D721Med (cell line): Measurements from ENCODE around the gene RPS3A.

Source experiments
- DNase-seq: peaks from one replicate; pipeline ENCODE4 v3.0.0; 2011; ENCODE audit warnings: low spot score; ENCODE audit not compliant: insufficient read length
- FAIRE-seq: peaks from 2 replicates; lab custom pipeline; 2011; peaks lifted over from hg19 to GRCh38; lab: Jason Lieb, UNC
- TF ChIP-seq, protein P1 (sequence below): IDR thresholded peaks from 2 replicates; pipeline ENCODE4 v1.5.1; 2012; ENCODE audit warnings: mild to moderate bottlenecking, control low read depth; ENCODE audit not compliant: insufficient read depth; ENCODE audit errors: missing control alignments

Gene RPS3A

DNA sequence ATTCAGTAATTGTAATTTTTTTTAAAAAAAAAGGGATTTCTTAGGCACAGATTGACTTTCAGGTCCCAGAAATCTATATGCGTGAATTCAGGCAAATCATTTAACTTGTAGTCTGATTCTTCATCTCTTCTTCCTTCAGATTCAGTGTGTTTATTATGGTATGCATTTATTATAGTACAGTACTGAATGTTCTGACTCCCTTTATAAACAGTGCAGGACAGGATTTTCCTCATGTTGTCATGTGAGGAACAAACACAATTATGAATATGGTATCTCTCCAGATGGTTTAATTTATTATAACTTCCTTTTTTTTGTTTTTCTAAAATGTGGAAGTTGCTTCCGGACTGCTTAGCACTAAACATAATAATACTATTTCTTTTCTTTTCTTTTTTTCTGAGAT, 54.2 kb downstream of the RPS3A start:
- FAIRE-seq (no peak), DNase-seq (no peak)
- TF ChIP-seq, protein P1, sequence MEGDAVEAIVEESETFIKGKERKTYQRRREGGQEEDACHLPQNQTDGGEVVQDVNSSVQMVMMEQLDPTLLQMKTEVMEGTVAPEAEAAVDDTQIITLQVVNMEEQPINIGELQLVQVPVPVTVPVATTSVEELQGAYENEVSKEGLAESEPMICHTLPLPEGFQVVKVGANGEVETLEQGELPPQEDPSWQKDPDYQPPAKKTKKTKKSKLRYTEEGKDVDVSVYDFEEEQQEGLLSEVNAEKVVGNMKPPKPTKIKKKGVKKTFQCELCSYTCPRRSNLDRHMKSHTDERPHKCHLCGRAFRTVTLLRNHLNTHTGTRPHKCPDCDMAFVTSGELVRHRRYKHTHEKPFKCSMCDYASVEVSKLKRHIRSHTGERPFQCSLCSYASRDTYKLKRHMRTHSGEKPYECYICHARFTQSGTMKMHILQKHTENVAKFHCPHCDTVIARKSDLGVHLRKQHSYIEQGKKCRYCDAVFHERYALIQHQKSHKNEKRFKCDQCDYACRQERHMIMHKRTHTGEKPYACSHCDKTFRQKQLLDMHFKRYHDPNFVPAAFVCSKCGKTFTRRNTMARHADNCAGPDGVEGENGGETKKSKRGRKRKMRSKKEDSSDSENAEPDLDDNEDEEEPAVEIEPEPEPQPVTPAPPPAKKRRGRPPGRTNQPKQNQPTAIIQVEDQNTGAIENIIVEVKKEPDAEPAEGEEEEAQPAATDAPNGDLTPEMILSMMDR: no peak
